Measurements from ENCODE around the gene KCNS1.

- TF ChIP-seq POLR2A (IDR thresholded peaks at IDR 0.05): no peak
- no peak for TF ChIP-seq POLR2AphosphoS5 (IDR thresholded peaks at IDR 0.05)
Measured at GRCh38 chr20:45061244-45061643, 39.7 kb downstream of the KCNS1 start.

All from suprapubic skin (tissue), 4 donors.